MM.1S (cell line): ENCODE results near the gene MAP3K4.

Experiments
- DNase-seq: peaks from one replicate; pipeline ENCODE4 v3.0.0-alpha.2; 2015
- H2AFZ ChIP-seq: fragments of 300-600 bp; sonication (generic); 2 replicates; pipeline ENCODE4 v1.6.0; 2016; ENCODE audit warnings: antibody characterized with exemption, low read length
- H3F3A ChIP-seq: fragments of 300-600 bp; sonication (generic); 2 replicates; pipeline ENCODE4 v1.6.1; 2016; ENCODE audit warnings: mild to moderate bottlenecking, antibody characterized with exemption, low read length, moderate library complexity, mixed read lengths; ENCODE audit not compliant: insufficient read depth
- H3K27ac ChIP-seq: fragments of 300-600 bp; sonication (generic); 2 replicates; pipeline ENCODE4 v1.5.1; 2016; ENCODE audit warnings: mild to moderate bottlenecking, low read length
- H3K27me3 ChIP-seq: fragments of 300-600 bp; sonication (generic); replicated peaks from 2 replicates; pipeline ENCODE4 v1.6.0; 2016; ENCODE audit warnings: low read length; ENCODE audit not compliant: insufficient read depth
- H3K36me3 ChIP-seq: fragments of 300-600 bp; sonication (generic); replicated peaks from 2 replicates; pipeline ENCODE4 v1.6.1; 2016; ENCODE audit warnings: mild to moderate bottlenecking, low read length, mixed read lengths; ENCODE audit not compliant: insufficient read depth
- H3K4me1 ChIP-seq: fragments of 300-600 bp; sonication (generic); 2 replicates; pipeline ENCODE4 v1.6.1; 2016; ENCODE audit warnings: low read length, mixed read lengths
- H3K4me2 ChIP-seq: fragments of 300-600 bp; sonication (generic); 2 replicates; pipeline ENCODE4 v1.6.0; 2016; ENCODE audit warnings: low read depth, low read length
- H3K4me3 ChIP-seq: fragments of 300-600 bp; sonication (generic); 2 replicates; pipeline ENCODE4 v1.5.1; 2016; ENCODE audit warnings: low read length, mixed read lengths
- H3K79me2 ChIP-seq: fragments of 300-600 bp; sonication (generic); 2 replicates; pipeline ENCODE4 v1.6.1; 2016; ENCODE audit warnings: mixed run types, low read length, mixed read lengths
- H3K9ac ChIP-seq: fragments of 300-600 bp; sonication (generic); 2 replicates; pipeline ENCODE4 v1.6.1; 2016; ENCODE audit warnings: low read length, mixed read lengths
- H3K9me2 ChIP-seq: fragments of 300-600 bp; sonication (generic); replicated peaks from 2 replicates; pipeline ENCODE4 v1.6.1; 2016; ENCODE audit warnings: mild to moderate bottlenecking, low read length, mixed read lengths; ENCODE audit not compliant: insufficient read depth
- H3K9me3 ChIP-seq: fragments of 300-600 bp; sonication (generic); replicated peaks from 2 replicates; pipeline ENCODE4 v1.6.1; 2016; ENCODE audit warnings: mild to moderate bottlenecking, low read length, mixed read lengths; ENCODE audit not compliant: insufficient read depth
- H4K20me1 ChIP-seq: fragments of 300-600 bp; sonication (generic); 2 replicates; pipeline ENCODE4 v1.6.1; 2016; ENCODE audit warnings: mild to moderate bottlenecking, low read length, moderate library complexity, mixed read lengths; ENCODE audit not compliant: insufficient read depth
- CTCF ChIP-seq: fragments of 300-600 bp; sonication (generic); IDR thresholded peaks from 2 replicates; pipeline ENCODE4 v1.5.1; 2016; ENCODE audit warnings: antibody characterized with exemption, low read length, mixed read lengths
- EZH2 ChIP-seq: fragments of 300-600 bp; sonication (generic); optimal IDR thresholded peaks from 2 replicates; pipeline ENCODE3; 2017; ENCODE audit warnings: low read depth, mild to moderate bottlenecking, antibody characterized with exemption, low read length, mixed read lengths
- EZH2phosphoT487 ChIP-seq: fragments of 300-600 bp; sonication (generic); IDR thresholded peaks from 2 replicates; pipeline ENCODE4 v1.6.1; 2018; ENCODE audit warnings: antibody characterized with exemption, low read length

MAP3K4 gene

DNA sequence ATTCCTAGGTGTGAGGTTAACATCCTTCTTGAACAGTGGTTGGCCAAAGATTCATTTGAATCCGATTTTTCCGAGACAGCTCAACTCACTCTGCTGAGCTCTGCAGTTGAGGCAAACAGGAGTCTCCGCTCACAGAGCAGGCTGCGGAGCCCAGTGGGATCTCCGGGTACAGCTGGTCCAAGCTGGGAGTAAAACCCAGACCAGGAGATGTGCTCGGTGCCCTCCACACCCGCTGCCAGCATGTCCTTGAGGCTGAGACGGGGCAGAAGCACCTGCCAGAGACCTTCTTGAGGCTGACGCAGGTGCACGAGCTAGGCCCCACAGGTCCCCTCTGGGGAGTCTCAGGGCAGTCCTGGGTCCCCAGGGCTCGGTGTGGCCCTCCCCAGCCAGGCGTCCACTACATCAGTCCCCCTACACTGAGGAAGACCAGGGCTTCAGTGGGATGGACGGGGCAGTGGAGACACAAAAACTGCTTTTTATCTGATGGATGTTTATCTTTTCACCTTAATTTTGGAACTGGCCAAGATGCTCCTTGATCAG lies 163.3 kb downstream of the MAP3K4 start:
- Histone ChIP-seq H3K27ac (no peak overlapping the region), H3K9me2 (no peaks in the 10 kb centered on the region), H2AFZ (no peak overlapping the region), H3K4me2 (no peak overlapping the region), H3K79me2 (no peaks in the 10 kb centered on the region), H4K20me1 (no peaks in the 10 kb centered on the region), H3F3A (no peaks in the 10 kb centered on the region), H3K9ac (no peak overlapping the region), H3K4me3 (no peak overlapping the region), H3K9me3 (no peaks in the 10 kb centered on the region), H3K27me3 (no peaks in the 10 kb centered on the region), H3K4me1 (no peaks in the 10 kb centered on the region), H3K36me3 (no peaks in the 10 kb centered on the region)
- no peak for TF ChIP-seq CTCF
- TF ChIP-seq EZH2: no peak
- TF ChIP-seq EZH2phosphoT487: no peak
- DNase-seq: no peak

- Histone ChIP-seq H4K20me1 (no peaks in the 10 kb centered on the region), H3K9ac (no peak overlapping the region), H3K27me3 (no peaks in the 10 kb centered on the region), H3K4me3 (no peak overlapping the region), H3K79me2 (no peaks in the 10 kb centered on the region), H3K27ac (no peak overlapping the region), H3K9me3 (no peaks in the 10 kb centered on the region), H3K4me1 (no peaks in the 10 kb centered on the region), H3F3A (no peaks in the 10 kb centered on the region), H2AFZ (no peak overlapping the region), H3K4me2 (no peak overlapping the region), H3K9me2 (no peaks in the 10 kb centered on the region), H3K36me3 (no peaks in the 10 kb centered on the region)
- DNase-seq: no peak
- TF ChIP-seq CTCF: no peak
- no peak for TF ChIP-seq EZH2
- no peak for TF ChIP-seq EZH2phosphoT487
Observed at GRCh38 chr6:161161121-161161520, 169.6 kb downstream of the MAP3K4 start.

DNA sequence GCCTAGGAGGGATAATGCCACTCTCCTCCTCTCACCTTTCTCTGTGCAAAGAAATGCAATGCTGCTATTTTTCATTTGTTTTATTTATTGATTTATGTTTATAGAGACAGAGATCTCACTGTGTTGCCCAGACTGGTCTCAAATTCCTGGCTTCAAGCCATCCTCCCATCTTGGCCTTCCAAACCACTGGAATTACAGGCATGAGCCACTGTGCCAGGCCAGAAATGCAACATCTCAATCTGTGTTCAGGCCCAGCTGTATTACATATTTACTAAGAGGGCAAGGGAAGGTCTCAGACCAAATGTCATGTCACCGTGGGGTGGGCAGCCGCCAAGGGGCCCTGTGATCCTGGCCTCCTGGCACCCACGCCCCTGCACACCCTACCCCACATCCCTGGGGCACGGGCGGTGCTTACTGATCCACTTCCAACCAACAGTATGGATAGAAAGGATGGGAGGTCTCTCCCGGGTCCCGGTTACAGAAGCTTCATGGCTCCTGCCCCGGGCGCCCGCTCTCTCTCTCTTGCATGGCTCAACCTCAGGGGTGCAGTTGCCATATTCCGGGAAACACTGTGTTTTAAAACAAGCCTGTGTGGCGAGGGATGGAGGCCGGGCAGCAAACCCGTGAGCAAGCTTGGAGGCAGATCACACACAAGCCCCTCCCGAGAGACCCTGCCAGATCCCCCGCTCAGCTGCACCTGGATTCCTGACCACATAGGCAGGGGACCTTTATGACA lies 170.5 kb downstream of the MAP3K4 start:
- Histone ChIP-seq H3K4me2 (no peak overlapping the region), H3K9ac (no peak overlapping the region)

More for the DNA sequence above, 170.5 kb downstream of the MAP3K4 start:
- Histone ChIP-seq H4K20me1 (no peaks in the 10 kb centered on the region), H3K27me3 (no peaks in the 10 kb centered on the region), H3K4me3 (no peak overlapping the region), H2AFZ (no peak overlapping the region), H3K4me1 (no peaks in the 10 kb centered on the region), H3K9me3 (no peaks in the 10 kb centered on the region), H3K79me2 (no peaks in the 10 kb centered on the region), H3F3A (no peaks in the 10 kb centered on the region), H3K9me2 (no peaks in the 10 kb centered on the region), H3K27ac (no peak overlapping the region), H3K36me3 (no peaks in the 10 kb centered on the region)
- no peak for DNase-seq
- TF ChIP-seq CTCF (no peak), EZH2 (no peak), EZH2phosphoT487 (no peak)
